ENCODE data around the gene UBN2.

DNA sequence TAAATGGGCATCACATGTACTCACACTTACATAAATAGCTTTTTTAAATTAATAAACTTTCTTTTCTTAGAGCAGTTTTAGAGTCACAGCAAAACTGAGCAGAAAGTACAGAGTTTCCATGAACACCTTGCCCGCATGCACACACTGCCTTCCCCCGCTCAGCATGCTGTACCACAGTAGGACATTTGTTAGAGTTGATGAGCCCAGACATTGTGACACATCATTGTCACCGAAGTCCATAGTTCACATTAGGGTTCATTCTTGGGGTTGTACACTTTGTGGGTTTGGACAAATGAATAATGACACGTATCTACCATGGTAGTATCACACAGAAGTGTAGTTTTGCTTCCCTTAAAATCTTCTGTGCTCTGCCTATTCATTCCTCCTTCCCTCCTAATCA, 23.7 kb downstream of the UBN2 start:
- TF ChIP-seq, protein P1, sequence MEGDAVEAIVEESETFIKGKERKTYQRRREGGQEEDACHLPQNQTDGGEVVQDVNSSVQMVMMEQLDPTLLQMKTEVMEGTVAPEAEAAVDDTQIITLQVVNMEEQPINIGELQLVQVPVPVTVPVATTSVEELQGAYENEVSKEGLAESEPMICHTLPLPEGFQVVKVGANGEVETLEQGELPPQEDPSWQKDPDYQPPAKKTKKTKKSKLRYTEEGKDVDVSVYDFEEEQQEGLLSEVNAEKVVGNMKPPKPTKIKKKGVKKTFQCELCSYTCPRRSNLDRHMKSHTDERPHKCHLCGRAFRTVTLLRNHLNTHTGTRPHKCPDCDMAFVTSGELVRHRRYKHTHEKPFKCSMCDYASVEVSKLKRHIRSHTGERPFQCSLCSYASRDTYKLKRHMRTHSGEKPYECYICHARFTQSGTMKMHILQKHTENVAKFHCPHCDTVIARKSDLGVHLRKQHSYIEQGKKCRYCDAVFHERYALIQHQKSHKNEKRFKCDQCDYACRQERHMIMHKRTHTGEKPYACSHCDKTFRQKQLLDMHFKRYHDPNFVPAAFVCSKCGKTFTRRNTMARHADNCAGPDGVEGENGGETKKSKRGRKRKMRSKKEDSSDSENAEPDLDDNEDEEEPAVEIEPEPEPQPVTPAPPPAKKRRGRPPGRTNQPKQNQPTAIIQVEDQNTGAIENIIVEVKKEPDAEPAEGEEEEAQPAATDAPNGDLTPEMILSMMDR (optimal IDR thresholded peaks at IDR 0.05 in 1 of 3, IDR thresholded peaks at IDR 0.05 in 1 of 3, conservative IDR thresholded peaks at IDR 0.05 in 1 of 3; ENCODE audit: extremely low read depth in 1 of 3, insufficient read depth in 2 of 3, low read length in 3 of 3), result no peak
- no peak for TF ChIP-seq EZH2 (IDR thresholded peaks at IDR 0.05; ENCODE audit: low read length)

Measured in keratinocyte (primary cell).